Fibroblast of skin of left biceps (primary cell): ENCODE data around the gene SERTAD4.

Source experiments
- DNase-seq, 2 experiments: peaks; one replicate each; pipeline ENCODE4 v3.0.0-alpha.2; 2013; ENCODE audit warnings: low read depth in 2 of 2

The SERTAD4 gene

GRCh38 chr1:210233216-210233494 lies 559 bp downstream of the SERTAD4 start:
- DNase-seq = no peak

- DNase-seq = no peak
These were observed 1.1 kb downstream of the SERTAD4 start for GRCh38 chr1:210233495-210234328.

- no peak for DNase-seq
These were observed 1.7 kb downstream of the SERTAD4 start for GRCh38 chr1:210234329-210234757.

DNA sequence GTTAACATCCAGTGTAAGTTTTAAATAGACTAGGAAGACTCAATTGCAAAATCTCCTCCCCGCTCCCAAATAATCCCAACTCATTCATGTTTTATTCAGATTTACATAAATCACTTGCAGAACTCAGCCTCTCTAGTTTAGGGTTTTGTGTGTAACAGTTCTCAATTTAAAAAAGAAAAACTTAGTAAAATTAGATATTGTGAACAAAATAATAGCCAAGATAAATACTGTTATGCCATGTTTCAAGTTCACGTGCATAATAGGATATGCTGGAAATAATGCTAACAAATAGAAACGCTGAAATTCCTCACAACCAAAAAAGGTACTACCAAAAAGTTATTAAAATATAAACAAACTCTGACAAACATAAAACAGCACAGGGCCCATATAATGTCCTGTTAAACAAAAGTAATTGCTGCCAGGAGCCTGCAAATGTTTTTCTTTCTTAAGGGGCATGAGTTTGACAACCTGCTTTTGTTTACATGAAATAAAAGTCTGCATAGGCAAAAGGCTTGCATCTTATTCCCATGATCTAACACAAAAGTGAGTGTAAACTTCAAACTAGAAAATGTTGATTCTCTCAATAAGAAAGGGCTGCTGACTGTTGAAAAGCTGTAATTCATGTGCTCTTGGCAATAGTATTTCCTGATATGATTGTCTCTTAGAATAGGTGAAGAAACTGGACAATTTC lies 2.9 kb downstream of the SERTAD4 start:
- no peak for DNase-seq

DNA sequence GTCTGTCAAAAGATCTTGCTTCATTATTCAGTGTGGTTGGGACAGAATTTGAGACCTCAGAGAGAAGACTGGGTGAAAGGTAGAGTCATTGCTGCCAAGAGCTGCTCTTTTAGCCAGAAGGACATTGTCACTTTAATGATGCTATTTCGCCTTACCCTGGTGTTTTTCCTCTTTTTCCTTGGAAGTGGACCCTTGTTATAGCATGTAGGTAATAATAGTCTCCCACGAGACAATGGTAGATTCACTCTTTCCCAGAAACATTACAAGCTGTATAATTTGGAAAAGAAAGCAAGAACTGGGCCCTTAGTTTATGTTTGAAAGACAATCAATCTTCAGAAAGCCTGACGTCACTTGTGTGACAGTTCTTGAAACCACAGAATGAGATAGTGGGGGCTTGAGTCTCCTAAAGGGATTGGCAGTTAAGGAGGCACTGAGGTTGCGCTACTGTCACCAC lies 3.8 kb downstream of the SERTAD4 start:
- DNase-seq = no peak

- DNase-seq = peak; percentile 56 to 62
These were observed 4.3 kb downstream of the SERTAD4 start for GRCh38 chr1:210236840-210237409.

DNA sequence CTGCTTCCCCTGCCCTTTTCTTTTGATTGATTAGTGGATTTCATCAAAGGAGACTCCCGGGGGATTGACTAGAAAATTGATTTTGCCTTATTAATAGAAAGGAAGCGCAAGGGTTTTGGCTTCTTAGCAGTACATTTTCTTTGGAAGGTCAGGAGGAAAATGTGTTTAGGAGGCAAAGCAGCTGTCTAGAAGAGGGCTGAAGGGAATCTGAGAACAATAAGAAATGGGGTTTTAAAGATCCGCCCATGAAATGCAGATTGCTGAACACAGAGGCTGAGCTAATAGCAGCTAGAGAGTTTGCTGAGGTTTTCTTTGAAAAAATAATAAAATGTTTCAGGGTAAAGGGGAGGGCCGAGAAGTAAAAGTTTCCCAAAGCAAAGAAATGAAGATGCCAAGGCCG lies 4.9 kb downstream of the SERTAD4 start:
- no peak for DNase-seq

DNA sequence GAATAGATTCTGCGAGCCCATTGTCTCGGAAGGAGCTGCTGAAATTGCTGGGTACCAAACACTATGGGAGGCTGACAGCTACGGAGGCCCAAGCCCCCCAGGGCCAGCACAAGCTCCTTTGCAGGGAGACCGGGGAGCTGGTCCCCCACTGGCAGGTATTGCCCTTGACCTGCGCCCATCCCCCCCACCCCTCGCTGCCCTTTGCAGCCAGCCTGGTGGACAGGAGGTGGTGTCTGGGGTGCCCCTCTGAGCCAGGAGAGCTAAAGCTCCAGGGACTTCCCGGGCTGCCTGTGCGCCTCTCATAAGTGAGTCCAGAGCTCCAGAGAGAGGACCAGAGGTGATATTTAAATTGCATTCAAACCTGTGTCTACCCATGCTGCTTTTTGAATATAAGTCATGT lies 5.4 kb downstream of the SERTAD4 start:
- DNase-seq = no peak

DNA sequence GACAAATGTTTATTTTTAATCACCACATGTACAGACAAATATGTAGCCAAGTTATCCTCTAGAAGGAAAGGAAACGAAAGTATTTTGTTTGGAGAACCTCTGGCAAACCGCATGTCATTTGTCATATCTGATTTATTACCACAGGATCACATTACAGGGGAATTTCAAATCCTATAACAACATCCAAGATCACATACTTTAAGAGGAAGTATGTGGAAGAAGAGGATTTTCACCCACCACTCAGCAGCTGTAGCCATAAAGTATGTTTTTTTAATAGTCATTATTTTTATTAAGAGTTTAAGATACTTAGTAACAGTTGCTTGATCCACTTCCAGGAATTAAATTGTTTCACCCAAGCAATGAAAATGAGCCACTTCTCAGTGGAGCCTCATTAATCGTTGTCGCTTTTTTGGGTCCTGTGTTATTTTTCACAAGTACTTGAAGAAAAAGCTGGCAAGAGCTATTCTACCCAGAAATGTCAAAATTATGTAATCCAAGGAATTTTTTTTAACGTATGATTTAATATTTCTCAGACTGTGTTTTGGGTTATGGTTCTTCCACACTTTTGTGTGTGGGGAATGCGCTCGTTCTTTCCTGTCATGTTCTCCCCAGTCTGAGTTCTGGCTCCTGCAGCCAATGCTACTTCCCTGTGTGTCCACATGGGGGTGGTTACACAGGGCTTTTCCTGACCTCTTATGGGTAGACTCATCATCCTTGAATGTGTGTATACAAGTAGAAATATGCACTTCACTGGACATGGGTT lies 6.9 kb downstream of the SERTAD4 start:
- DNase-seq = peak; percentile 89 to 92

GRCh38 chr1:210241121-210241520 lies 8.5 kb downstream of the SERTAD4 start:
- DNase-seq = no peak

GRCh38 chr1:210244746-210245367 lies 12.3 kb downstream of the SERTAD4 start:
- no peak for DNase-seq

- no peak for DNase-seq
These were observed 13.9 kb downstream of the SERTAD4 start for GRCh38 chr1:210246447-210246846.

GRCh38 chr1:210248341-210248740 lies 15.7 kb downstream of the SERTAD4 start:
- DNase-seq = no peak

DNA sequence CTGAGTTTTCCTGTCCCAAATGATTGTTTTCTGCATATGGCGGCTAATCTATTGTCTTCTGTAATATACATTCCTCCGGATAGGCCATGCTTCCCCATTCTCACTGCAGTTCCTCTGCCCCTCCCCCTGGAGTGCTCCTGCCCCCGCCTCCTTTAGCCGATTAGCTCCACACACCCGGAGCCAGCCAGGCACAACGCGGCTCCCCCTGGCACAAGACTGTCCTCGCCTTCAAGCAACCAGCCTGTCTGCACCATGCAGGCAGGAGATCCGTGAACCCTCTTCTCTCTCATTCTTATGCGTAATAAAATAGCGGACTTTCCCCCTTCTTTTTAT lies 18.0 kb downstream of the SERTAD4 start:
- DNase-seq = no peak

GRCh38 chr1:210250998-210251679 lies 18.5 kb downstream of the SERTAD4 start:
- no peak for DNase-seq

- no peak for DNase-seq
These were observed 19.3 kb downstream of the SERTAD4 start for GRCh38 chr1:210251680-210252490.

- no peak for DNase-seq
These were observed 20.0 kb downstream of the SERTAD4 start for GRCh38 chr1:210252621-210253051.

GRCh38 chr1:210254298-210254697 lies 21.7 kb downstream of the SERTAD4 start:
- DNase-seq = no peak

DNA sequence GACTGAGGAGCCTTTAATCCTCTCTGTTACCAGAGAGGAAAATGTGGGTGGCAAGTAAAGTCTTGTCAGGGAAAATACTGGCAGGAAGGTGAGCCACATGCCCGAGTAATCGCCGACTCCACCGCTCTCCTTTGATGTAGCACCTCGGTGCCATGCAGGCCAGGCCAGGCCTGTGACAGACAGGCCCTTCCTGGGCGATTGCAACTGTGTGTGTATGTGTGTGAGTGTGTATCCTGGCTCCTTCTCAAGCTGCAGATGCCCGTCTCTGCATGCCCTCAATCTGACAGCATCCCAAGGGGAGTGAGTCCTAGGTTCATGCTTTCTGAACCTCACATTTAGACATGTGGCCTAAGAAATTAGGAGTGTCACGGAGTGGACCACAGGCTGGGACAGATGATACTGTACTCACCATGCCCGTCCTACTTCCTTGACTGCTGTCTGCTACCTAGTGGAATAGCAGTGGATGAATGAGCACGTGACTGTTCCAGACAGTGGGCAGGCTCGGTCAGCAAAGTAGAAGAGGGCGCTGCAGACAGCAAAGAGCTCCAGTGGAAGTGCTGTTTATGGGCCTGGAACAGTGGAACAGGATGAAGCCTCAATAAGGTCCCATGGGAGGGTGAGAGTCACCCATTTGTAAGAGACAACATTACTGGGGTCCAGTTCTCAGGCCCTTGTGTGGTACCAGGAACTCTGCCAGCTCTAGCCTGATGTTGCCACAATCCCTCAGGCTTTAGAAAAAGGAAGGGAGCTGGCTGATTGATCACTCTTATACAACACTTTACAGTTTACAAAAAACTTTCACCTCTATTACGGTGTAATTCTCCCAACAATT lies 25.3 kb downstream of the SERTAD4 start:
- DNase-seq = no peak
